ENCODE results near the gene UBE2Q2.

DNA sequence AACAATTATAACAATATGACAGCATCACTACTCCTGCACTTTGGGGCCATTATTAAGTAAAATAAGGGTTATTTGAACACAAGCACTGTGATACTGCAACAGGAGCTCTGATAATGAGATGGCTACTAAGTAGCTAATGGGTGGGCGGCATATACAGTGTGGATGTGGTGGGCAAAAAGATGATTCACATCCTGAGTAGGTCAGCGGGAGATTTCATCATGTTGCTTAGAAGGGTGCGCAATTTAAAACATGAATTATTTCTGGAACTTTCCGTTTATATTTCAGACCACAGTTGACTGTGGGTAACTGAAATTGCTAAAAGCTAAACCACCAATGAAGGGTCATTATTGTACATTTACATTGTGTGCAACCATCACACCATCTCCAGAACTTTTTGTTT, 102.7 kb downstream of the UBE2Q2 start:
- no peak for TF ChIP-seq CTCF (IDR thresholded peaks at IDR 0.05; ENCODE audit: poor library complexity, severe bottlenecking)
- no peak for TF ChIP-seq EZH2 (IDR thresholded peaks at IDR 0.05; ENCODE audit: borderline replicate concordance, insufficient read depth, low read length, poor library complexity, severe bottlenecking)
- TF ChIP-seq, protein P1, sequence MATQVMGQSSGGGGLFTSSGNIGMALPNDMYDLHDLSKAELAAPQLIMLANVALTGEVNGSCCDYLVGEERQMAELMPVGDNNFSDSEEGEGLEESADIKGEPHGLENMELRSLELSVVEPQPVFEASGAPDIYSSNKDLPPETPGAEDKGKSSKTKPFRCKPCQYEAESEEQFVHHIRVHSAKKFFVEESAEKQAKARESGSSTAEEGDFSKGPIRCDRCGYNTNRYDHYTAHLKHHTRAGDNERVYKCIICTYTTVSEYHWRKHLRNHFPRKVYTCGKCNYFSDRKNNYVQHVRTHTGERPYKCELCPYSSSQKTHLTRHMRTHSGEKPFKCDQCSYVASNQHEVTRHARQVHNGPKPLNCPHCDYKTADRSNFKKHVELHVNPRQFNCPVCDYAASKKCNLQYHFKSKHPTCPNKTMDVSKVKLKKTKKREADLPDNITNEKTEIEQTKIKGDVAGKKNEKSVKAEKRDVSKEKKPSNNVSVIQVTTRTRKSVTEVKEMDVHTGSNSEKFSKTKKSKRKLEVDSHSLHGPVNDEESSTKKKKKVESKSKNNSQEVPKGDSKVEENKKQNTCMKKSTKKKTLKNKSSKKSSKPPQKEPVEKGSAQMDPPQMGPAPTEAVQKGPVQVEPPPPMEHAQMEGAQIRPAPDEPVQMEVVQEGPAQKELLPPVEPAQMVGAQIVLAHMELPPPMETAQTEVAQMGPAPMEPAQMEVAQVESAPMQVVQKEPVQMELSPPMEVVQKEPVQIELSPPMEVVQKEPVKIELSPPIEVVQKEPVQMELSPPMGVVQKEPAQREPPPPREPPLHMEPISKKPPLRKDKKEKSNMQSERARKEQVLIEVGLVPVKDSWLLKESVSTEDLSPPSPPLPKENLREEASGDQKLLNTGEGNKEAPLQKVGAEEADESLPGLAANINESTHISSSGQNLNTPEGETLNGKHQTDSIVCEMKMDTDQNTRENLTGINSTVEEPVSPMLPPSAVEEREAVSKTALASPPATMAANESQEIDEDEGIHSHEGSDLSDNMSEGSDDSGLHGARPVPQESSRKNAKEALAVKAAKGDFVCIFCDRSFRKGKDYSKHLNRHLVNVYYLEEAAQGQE (IDR thresholded peaks at IDR 0.05; ENCODE audit: borderline replicate concordance) = no peak
- no peak for TF ChIP-seq TAF1 (IDR thresholded peaks at IDR 0.05; ENCODE audit: low read depth)
- TF ChIP-seq RAD21 (conservative IDR thresholded peaks at IDR 0.05) = no peak
- TF ChIP-seq EP300 (conservative IDR thresholded peaks at IDR 0.05; ENCODE audit: poor library complexity, severe bottlenecking) = no peak
- TF ChIP-seq POLR2AphosphoS5 (IDR thresholded peaks at IDR 0.05) = no peak
- no peak for TF ChIP-seq SMC3 (conservative IDR thresholded peaks at IDR 0.05; ENCODE audit: poor library complexity)
